ENCODE measurements around the gene NKX2-4. TPM values are rescaled to one million over a fixed set of nuclear protein-coding genes. Genes with fewer than 3 reads are reported as not detected.

Gene NKX2-4
- polyA plus RNA-seq, 1 donor from 2014 or later: not detected

DNA sequence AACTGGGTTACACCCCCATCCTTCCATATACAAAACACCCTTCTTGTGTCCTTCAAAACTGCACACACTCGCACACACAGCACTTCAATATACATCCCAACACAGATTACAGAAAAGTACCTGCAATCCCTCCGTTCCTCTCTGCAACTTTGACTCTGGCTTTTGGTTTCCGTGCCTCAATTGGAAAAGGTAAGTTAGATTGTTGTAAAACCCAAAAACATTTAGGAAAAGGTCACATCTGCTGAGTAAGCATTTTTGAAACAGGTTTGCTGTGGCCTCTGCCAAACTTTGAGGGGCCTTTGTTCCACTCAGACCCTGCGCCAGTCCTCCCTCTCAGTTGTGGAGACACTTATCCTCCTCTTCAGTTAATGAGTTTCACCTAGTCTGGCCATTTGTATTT is 4.2 kb downstream of the NKX2-4 start:
- no peaks in the 10 kb centered on the region for H3F3A ChIP-seq (ENCODE audit: insufficient read depth, low read length, poor library complexity, severe bottlenecking)
- TF ChIP-seq EZH2 (IDR thresholded peaks at IDR 0.05; ENCODE audit: borderline replicate concordance, insufficient read depth, low read length, poor library complexity, severe bottlenecking) (no peak), SMC3 (conservative IDR thresholded peaks at IDR 0.05; ENCODE audit: poor library complexity) (no peak), POLR2AphosphoS5 (IDR thresholded peaks at IDR 0.05) (no peak)
- TF ChIP-seq, protein P1, sequence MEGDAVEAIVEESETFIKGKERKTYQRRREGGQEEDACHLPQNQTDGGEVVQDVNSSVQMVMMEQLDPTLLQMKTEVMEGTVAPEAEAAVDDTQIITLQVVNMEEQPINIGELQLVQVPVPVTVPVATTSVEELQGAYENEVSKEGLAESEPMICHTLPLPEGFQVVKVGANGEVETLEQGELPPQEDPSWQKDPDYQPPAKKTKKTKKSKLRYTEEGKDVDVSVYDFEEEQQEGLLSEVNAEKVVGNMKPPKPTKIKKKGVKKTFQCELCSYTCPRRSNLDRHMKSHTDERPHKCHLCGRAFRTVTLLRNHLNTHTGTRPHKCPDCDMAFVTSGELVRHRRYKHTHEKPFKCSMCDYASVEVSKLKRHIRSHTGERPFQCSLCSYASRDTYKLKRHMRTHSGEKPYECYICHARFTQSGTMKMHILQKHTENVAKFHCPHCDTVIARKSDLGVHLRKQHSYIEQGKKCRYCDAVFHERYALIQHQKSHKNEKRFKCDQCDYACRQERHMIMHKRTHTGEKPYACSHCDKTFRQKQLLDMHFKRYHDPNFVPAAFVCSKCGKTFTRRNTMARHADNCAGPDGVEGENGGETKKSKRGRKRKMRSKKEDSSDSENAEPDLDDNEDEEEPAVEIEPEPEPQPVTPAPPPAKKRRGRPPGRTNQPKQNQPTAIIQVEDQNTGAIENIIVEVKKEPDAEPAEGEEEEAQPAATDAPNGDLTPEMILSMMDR (IDR thresholded peaks at IDR 0.05; ENCODE audit: poor library complexity, severe bottlenecking): no peak
- no peak overlapping the region for H3K4me2 ChIP-seq (ENCODE audit: low read length)
- H3K9me3 ChIP-seq (ENCODE audit: low read length): no peaks in the 10 kb centered on the region
- no peak overlapping the region for H3K4me3 ChIP-seq (ENCODE audit: low read length)
- no peak overlapping the region for H3K9ac ChIP-seq (ENCODE audit: low read length)
- peaks cover 79% of the 10 kb centered on the region for H3K27me3 ChIP-seq (ENCODE audit: insufficient read depth, low read depth, low read length)
- H4K20me1 ChIP-seq (ENCODE audit: insufficient read depth): no peaks in the 10 kb centered on the region
- H2AFZ ChIP-seq (ENCODE audit: low read depth, low read length): no peak overlapping the region
- no peak overlapping the region for H3K27ac ChIP-seq (ENCODE audit: low read length)
- H3K79me2 ChIP-seq (replicated peaks; ENCODE audit: insufficient read depth, low read length): no peaks in the 10 kb centered on the region
- H3K9me2 ChIP-seq (ENCODE audit: insufficient read depth, low read length): no peaks in the 10 kb centered on the region
- peaks cover 4% of the 10 kb centered on the region for H3K36me3 ChIP-seq (ENCODE audit: insufficient read depth, low read length)

DNA sequence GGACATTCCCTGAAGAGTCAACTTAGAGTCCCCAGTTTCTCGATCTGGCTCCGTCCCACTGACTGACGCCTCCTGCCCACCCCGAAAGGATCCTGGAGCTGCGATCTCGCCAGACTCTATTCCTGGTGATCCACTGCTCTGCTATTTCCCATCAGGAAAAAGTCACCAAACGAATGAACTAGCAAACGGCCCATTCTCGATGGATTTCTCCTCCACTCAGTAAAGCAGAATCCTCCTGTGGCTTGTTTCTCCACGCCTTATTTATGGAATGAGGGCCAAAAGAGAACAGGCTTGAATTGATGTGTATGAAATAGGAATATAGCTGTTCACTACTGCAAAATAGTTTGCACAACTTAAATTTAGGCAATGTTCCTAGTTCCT is 5.4 kb downstream of the NKX2-4 start:
- H3K4me2 ChIP-seq (ENCODE audit: low read length): no peak overlapping the region

DNA sequence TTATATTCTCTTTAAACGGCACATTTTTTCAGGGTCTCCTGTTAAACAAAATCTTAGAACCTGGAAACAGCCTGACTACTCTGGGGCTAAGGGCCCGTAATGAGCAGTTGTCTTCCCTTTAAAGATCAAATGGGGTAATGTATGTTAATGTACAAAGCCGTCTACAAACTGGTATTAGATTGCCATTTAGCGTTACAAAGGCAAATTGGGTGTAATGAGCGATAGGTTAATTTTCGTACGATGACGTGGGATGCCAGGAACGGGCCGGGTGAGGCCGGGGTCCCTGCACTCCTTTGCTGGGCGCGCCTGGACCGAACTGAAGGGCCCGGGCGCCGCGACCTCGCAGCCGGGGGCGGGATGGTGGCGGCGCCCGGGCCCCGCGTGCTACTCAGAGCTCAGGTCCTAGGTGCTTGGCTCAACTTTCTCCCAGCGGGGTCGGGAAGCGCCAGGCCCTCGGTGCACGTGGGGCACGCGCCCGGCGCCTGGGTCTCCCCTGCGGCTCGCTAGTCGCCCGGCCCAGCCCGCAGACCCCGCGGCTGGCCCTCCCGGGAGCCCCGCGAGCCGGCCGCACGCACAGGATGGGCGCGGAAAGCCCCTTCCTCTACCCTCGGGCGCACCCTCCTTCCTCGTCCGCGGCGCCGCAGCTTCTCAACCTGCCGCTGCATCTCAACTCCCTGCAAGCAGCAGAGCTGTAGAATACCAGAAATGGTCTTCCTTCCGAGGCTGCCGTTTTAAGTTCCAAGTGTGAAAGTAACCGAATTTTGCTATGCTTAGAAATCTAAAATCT is 5.9 kb downstream of the NKX2-4 start:
- Histone ChIP-seq H3K9me3 (ENCODE audit: low read length) (no peaks in the 10 kb centered on the region), H3K4me3 (ENCODE audit: low read length) (no peak overlapping the region), H4K20me1 (ENCODE audit: insufficient read depth) (no peaks in the 10 kb centered on the region), H3K9me2 (ENCODE audit: insufficient read depth, low read length) (no peaks in the 10 kb centered on the region), H3K4me2 (ENCODE audit: low read length) (no peak overlapping the region), H3K36me3 (ENCODE audit: insufficient read depth, low read length) (peaks cover 4% of the 10 kb centered on the region), H3K27ac (ENCODE audit: low read length) (no peak overlapping the region), H3F3A (ENCODE audit: insufficient read depth, low read length, poor library complexity, severe bottlenecking) (no peaks in the 10 kb centered on the region), H3K9ac (ENCODE audit: low read length) (no peak overlapping the region), H3K79me2 (replicated peaks; ENCODE audit: insufficient read depth, low read length) (no peaks in the 10 kb centered on the region), H3K27me3 (ENCODE audit: insufficient read depth, low read depth, low read length) (peaks cover 63% of the 10 kb centered on the region), H2AFZ (ENCODE audit: low read depth, low read length) (no peak overlapping the region)
- TF ChIP-seq SMC3 (conservative IDR thresholded peaks at IDR 0.05; ENCODE audit: poor library complexity): no peak
- no peak for TF ChIP-seq RAD21 (conservative IDR thresholded peaks at IDR 0.05)
- no peak for TF ChIP-seq MXI1 (conservative IDR thresholded peaks at IDR 0.05; ENCODE audit: poor library complexity, severe bottlenecking)
- no peak for TF ChIP-seq POLR2AphosphoS5 (IDR thresholded peaks at IDR 0.05)
- TF ChIP-seq, protein P1 (IDR thresholded peaks at IDR 0.05; ENCODE audit: poor library complexity, severe bottlenecking): no peak
- TF ChIP-seq EP300 (conservative IDR thresholded peaks at IDR 0.05; ENCODE audit: poor library complexity, severe bottlenecking): no peak
- TF ChIP-seq, protein P2, sequence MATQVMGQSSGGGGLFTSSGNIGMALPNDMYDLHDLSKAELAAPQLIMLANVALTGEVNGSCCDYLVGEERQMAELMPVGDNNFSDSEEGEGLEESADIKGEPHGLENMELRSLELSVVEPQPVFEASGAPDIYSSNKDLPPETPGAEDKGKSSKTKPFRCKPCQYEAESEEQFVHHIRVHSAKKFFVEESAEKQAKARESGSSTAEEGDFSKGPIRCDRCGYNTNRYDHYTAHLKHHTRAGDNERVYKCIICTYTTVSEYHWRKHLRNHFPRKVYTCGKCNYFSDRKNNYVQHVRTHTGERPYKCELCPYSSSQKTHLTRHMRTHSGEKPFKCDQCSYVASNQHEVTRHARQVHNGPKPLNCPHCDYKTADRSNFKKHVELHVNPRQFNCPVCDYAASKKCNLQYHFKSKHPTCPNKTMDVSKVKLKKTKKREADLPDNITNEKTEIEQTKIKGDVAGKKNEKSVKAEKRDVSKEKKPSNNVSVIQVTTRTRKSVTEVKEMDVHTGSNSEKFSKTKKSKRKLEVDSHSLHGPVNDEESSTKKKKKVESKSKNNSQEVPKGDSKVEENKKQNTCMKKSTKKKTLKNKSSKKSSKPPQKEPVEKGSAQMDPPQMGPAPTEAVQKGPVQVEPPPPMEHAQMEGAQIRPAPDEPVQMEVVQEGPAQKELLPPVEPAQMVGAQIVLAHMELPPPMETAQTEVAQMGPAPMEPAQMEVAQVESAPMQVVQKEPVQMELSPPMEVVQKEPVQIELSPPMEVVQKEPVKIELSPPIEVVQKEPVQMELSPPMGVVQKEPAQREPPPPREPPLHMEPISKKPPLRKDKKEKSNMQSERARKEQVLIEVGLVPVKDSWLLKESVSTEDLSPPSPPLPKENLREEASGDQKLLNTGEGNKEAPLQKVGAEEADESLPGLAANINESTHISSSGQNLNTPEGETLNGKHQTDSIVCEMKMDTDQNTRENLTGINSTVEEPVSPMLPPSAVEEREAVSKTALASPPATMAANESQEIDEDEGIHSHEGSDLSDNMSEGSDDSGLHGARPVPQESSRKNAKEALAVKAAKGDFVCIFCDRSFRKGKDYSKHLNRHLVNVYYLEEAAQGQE (IDR thresholded peaks at IDR 0.05; ENCODE audit: borderline replicate concordance): no peak
- no peak for TF ChIP-seq EZH2 (IDR thresholded peaks at IDR 0.05; ENCODE audit: borderline replicate concordance, insufficient read depth, low read length, poor library complexity, severe bottlenecking)
- TF ChIP-seq TAF1 (IDR thresholded peaks at IDR 0.05; ENCODE audit: low read depth): no peak

More for the DNA sequence above, 5.4 kb downstream of the NKX2-4 start:
- no peak overlapping the region for H3K27ac ChIP-seq (ENCODE audit: low read length)
- H3F3A ChIP-seq (ENCODE audit: insufficient read depth, low read length, poor library complexity, severe bottlenecking): no peaks in the 10 kb centered on the region
- H3K79me2 ChIP-seq (replicated peaks; ENCODE audit: insufficient read depth, low read length): no peaks in the 10 kb centered on the region
- peaks cover 4% of the 10 kb centered on the region for H3K36me3 ChIP-seq (ENCODE audit: insufficient read depth, low read length)
- H3K9me3 ChIP-seq (ENCODE audit: low read length): no peaks in the 10 kb centered on the region
- H3K27me3 ChIP-seq (ENCODE audit: insufficient read depth, low read depth, low read length): peaks cover 68% of the 10 kb centered on the region
- TF ChIP-seq POLR2AphosphoS5 (IDR thresholded peaks at IDR 0.05) (peak; percentile 51), SMC3 (conservative IDR thresholded peaks at IDR 0.05; ENCODE audit: poor library complexity) (no peak), EP300 (conservative IDR thresholded peaks at IDR 0.05; ENCODE audit: poor library complexity, severe bottlenecking) (no peak)
- no peak overlapping the region for H3K9ac ChIP-seq (ENCODE audit: low read length)
- no peaks in the 10 kb centered on the region for H4K20me1 ChIP-seq (ENCODE audit: insufficient read depth)
- no peaks in the 10 kb centered on the region for H3K9me2 ChIP-seq (ENCODE audit: insufficient read depth, low read length)
- no peak overlapping the region for H2AFZ ChIP-seq (ENCODE audit: low read depth, low read length)
- no peak overlapping the region for H3K4me3 ChIP-seq (ENCODE audit: low read length)
